GM12873 (cell line): ENCODE measurements around the gene VPS37D.

Experiments used
- CTCF ChIP-seq: IDR thresholded peaks from 2 replicates; pipeline ENCODE4 v1.5.1; 2012; ENCODE audit warnings: low read depth, mild to moderate bottlenecking, moderate library complexity, low read length, control low read depth; ENCODE audit not compliant: insufficient read depth; ENCODE audit errors: missing control alignments

Gene VPS37D

DNA sequence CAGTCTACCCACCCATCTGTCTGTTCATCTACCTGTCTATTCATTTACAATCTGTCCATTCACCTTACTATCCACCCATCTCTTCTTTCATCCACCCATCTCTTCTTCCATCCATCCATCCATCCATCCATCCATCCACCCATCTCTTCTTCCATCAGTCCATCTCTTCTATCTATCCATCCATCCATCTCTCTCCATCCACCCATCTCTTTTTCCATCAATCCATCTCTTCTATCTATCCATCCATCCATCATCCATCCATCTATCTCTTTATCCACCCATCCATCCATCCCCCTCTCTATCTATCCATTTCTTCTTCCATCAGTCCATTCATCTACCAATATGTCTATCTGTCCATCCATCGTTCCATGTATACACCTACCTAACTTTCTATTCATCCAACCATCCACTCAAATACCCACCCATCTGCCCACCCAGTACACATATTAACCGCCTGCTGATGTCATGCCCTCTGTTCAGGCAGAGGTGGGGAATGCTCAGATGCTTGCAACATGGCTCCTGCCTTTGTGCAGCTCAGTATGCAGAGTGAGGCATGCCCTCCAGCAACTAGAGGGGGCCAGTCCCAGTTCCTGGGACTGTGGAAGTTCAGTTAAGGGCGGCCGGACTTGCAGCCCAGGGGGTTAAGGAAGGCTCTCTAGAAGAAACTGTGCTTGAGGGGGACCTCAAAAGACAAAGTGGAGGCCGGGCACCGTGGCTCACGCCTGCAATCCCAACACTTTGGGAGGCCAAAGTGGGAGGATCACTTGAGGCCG lies 32.0 kb upstream of the VPS37D start:
- TF ChIP-seq CTCF = no peak

- no peak for TF ChIP-seq CTCF
These were observed 28.7 kb upstream of the VPS37D start for GRCh38 chr7:73638911-73639310.

DNA sequence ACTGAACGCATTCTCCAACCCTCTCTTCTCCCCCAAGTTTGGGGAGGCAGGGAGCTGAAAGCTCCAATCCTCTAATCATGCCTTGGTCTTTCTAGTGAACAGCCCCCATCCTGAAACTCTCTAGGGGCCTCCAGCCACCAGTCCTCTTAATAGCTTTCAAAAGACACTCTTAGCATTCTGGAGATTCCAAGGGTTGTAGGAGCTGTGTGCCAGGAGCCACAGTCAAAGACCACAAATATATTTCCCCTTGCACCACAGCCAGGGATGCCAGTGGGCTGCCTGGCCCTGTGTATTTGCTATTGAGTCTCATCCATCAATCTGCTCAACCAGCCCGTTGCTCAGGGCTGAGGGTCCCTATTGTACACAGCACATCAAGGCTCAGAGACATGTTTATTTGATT lies 24.8 kb upstream of the VPS37D start:
- TF ChIP-seq CTCF = no peak

GRCh38 chr7:73644688-73645286 lies 22.8 kb upstream of the VPS37D start:
- no peak for TF ChIP-seq CTCF

DNA sequence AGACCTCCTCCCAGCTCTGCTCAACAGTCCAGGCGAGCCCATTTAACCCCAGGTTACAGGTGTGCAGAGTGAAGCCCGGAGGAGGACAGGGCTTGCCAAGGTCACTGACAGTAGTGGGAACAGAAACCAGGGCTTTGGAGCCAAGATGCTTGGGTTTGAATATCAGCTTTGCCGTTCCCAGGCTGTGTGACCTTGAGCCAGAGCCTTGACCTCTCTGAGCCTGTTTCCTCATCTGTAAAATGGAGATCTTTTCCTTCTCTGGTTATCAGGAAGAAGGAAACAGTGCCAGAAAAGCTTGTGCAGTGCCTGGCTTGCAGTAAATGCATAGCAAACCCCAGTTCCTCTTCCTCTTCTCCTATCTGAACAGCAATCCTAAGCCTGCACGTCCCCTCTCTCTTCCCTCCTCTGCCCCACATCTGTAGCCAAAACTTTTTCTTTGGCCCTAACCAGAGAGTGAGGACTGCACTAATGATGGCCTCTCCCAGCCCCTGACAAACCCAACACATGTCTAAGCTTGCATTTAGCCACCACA lies 21.9 kb upstream of the VPS37D start:
- TF ChIP-seq CTCF = no peak

- TF ChIP-seq CTCF = no peak
These were observed 20.6 kb upstream of the VPS37D start for GRCh38 chr7:73646785-73647724.
